ENCODE data around the gene MPI. TPM values are rescaled to one million over a fixed set of nuclear protein-coding genes. Genes with fewer than 3 reads are reported as not detected.
A peak's percentile ranks its signal among the peaks of the same experiment; 100 is the strongest.
"Not testable (repeated sequence)": the region's sequence is repeated elsewhere in the genome, so short reads cannot be mapped to it uniquely, and the experiment has no call there.

Gene MPI
- total RNA-seq, 4 donors from 2014 or later, result 66.7 to 129 (median 98.5) TPM

DNA sequence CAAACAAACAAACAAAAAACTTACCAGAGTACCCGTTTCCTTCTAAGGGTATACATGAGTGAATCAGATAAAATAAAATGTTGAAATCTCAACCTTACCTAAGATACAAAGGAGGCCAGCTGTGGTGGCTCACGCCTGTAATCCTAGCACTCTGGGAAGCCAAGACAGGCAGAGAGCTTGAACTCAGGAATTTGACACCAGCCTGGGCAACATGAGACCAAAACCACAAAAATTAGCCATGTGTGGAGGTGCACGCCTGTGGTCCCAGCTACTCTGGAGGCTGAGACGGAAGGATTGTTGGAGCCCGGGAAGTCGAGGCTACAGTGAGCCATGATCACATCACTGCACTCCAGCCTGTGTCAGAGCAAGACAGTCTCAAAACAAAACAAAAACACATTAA, 27.8 kb downstream of the MPI start:
- no peak overlapping the region for H3K27ac ChIP-seq
- TF ChIP-seq CTCF (IDR thresholded peaks at IDR 0.05 in 4 of 5, conservative IDR thresholded peaks at IDR 0.05 in 1 of 5) (no peak), POLR2A (IDR thresholded peaks at IDR 0.05) (no peak)
- no peaks in the 10 kb centered on the region for H3K4me1 ChIP-seq
- DNase-seq (no peak), ATAC-seq (peak in 1 of 2 donors; percentile 46)
- peaks cover 0 to 94% of the 10 kb centered on the region in 2 donors for H3K36me3 ChIP-seq
- no peaks in the 10 kb centered on the region for H3K9me3 ChIP-seq
- in situ Hi-C loops (cut with MboI; ENCODE audit: low sequenced_read_pairs in 4 of 4), result no loop called here
- H3K27me3 ChIP-seq, result no peaks in the 10 kb centered on the region
- intact Hi-C loops (cut with DNase I; ENCODE audit: low total_unique reads), result no loop called here
- no peak overlapping the region for H3K4me3 ChIP-seq

GRCh38 chr15:74920456-74920855, 30.6 kb downstream of the MPI start:
- H3K9me3 ChIP-seq, result no peaks in the 10 kb centered on the region
- in situ Hi-C loops (cut with MboI; ENCODE audit: low sequenced_read_pairs in 4 of 4) (no loop called here), intact Hi-C loops (cut with DNase I; ENCODE audit: low total_unique reads) (no loop called here)
- H3K4me1 ChIP-seq, result no peaks in the 10 kb centered on the region
- ATAC-seq (no peak), DNase-seq (no peak)
- H3K27ac ChIP-seq, result no peak overlapping the region
- peaks cover 0 to 99% of the 10 kb centered on the region in 2 donors for H3K36me3 ChIP-seq
- H3K27me3 ChIP-seq, result no peaks in the 10 kb centered on the region
- no peak overlapping the region for H3K4me3 ChIP-seq
- TF ChIP-seq POLR2A (IDR thresholded peaks at IDR 0.05), result no peak
- TF ChIP-seq CTCF (IDR thresholded peaks at IDR 0.05 in 4 of 5, conservative IDR thresholded peaks at IDR 0.05 in 1 of 5), result no peak

DNA sequence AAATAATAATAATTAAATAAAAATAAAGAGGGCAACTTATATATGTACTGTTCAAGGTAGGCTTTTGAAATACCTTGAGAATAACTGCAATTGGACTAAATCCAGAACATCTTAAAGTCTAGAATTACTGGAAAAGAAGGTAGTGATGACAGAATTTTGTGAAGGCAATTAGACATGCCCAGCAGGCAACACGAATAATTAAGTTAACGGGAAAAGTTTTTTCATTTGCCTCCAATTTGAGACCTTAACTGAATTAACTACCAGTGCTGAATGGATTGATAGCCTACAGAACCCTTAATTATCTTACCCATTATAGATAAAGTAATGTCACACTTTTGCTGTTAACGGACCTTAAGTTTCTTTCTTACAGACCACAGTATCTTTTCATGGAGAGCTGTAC, 34.7 kb downstream of the MPI start:
- Histone ChIP-seq H3K27ac (no peak overlapping the region), H3K4me3 (no peak overlapping the region), H3K36me3 (peaks cover 6 to 94% of the 10 kb centered on the region in 2 donors), H3K4me1 (no peaks in the 10 kb centered on the region), H3K27me3 (no peaks in the 10 kb centered on the region), H3K9me3 (no peaks in the 10 kb centered on the region)
- DNase-seq (no peak), ATAC-seq (no peak)
- intact Hi-C loops (cut with DNase I; ENCODE audit: low total_unique reads) (no loop called here), in situ Hi-C loops (cut with MboI; ENCODE audit: low sequenced_read_pairs in 4 of 4) (no loop called here)
- TF ChIP-seq POLR2A (IDR thresholded peaks at IDR 0.05) (no peak), CTCF (IDR thresholded peaks at IDR 0.05 in 4 of 5, conservative IDR thresholded peaks at IDR 0.05 in 1 of 5) (no peak)

GRCh38 chr15:74928771-74929198, 38.9 kb downstream of the MPI start:
- intact Hi-C loops (cut with DNase I; ENCODE audit: low total_unique reads) (no loop called here), in situ Hi-C loops (cut with MboI; ENCODE audit: low sequenced_read_pairs in 4 of 4) (loop anchor here in 3 of 4 donors (25.0 kb wide), 1 partner anchor 291 kb away; no protein-coding TSS in a partner anchor)
- H3K27me3 ChIP-seq, result no peaks in the 10 kb centered on the region
- H3K9me3 ChIP-seq, result no peaks in the 10 kb centered on the region
- H3K4me1 ChIP-seq, result peaks cover 3 to 4% of the 10 kb centered on the region in 2 donors
- no peak for DNase-seq
- no peak for ATAC-seq
- peaks cover 6 to 58% of the 10 kb centered on the region in 2 donors for H3K36me3 ChIP-seq
- no peak overlapping the region for H3K27ac ChIP-seq
- no peak for TF ChIP-seq CTCF (IDR thresholded peaks at IDR 0.05 in 4 of 5, conservative IDR thresholded peaks at IDR 0.05 in 1 of 5)
- TF ChIP-seq POLR2A (IDR thresholded peaks at IDR 0.05), result no peak
- no peak overlapping the region for H3K4me3 ChIP-seq

DNA sequence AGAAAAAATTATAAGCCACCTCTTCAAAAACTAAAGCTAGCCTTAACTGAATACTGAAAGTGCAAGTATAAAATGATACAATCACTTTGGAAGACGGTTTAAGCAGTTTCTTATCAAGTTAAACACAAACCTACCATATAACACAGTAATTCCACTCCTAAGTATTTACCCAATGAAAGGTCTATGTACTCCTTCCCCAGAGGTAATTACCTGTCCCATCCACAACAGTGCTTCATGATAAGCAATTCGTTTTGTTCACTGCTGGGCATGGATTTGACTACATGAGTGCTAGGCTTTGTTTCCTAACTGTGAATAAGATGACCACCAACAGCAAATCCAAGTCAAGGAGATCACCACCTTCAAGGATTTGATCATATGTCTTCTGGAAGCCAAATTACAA, 43.7 kb downstream of the MPI start:
- Histone ChIP-seq H3K9me3 (no peaks in the 10 kb centered on the region), H3K27ac (no peak overlapping the region), H3K36me3 (peaks cover 0 to 16% of the 10 kb centered on the region in 2 donors), H3K27me3 (no peaks in the 10 kb centered on the region), H3K4me1 (peaks cover 32 to 35% of the 10 kb centered on the region in 2 donors), H3K4me3 (no peak overlapping the region)
- in situ Hi-C loops (cut with MboI; ENCODE audit: low sequenced_read_pairs in 4 of 4), result loop anchor here in 3 of 4 donors (25.0 kb wide), 1 partner anchor 296 kb away; no protein-coding TSS in a partner anchor
- no peak for DNase-seq
- ATAC-seq, result no peak
- TF ChIP-seq POLR2A (IDR thresholded peaks at IDR 0.05) (no peak), CTCF (IDR thresholded peaks at IDR 0.05 in 4 of 5, conservative IDR thresholded peaks at IDR 0.05 in 1 of 5) (no peak)
- intact Hi-C loops (cut with DNase I; ENCODE audit: low total_unique reads), result no loop called here

DNA sequence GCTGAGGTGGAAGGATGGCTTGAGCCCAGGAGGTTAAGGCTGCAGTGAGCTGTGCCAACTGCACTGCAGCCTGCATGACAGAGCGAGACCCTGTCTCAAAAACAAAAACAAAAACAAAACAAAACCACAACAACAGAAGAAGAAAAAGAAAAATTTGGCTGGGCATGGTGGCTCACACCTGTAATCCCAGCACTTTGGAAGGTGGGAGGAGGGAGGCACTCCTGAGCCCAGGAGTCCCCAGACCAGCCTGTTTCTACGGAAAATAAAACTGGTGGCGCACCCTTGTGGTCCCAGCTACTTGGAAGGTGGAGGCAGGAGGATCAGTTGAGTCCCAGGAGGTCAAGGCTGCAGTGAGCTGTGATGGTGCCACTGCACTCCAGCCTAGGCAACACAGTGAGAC, 45.4 kb downstream of the MPI start:
- H3K4me3 ChIP-seq, H3K27me3 ChIP-seq, H3K36me3 ChIP-seq, ATAC-seq, H3K9me3 ChIP-seq, DNase-seq: not testable (repeated sequence)
- intact Hi-C loops (cut with DNase I; ENCODE audit: low total_unique reads) (loop anchor here (5.0 kb wide), 2 partner anchors 153 to 522 kb away; partner anchors contain the start of gene CSK), in situ Hi-C loops (cut with MboI; ENCODE audit: low sequenced_read_pairs in 4 of 4) (loop anchor here in 3 of 4 donors (25.0 kb wide), 1 partner anchor 298 kb away; no protein-coding TSS in a partner anchor)
- peak overlapping the region; percentile 96 to 100 (median 96) for H3K27ac ChIP-seq
- peaks cover 32 to 35% of the 10 kb centered on the region in 2 donors for H3K4me1 ChIP-seq

Measured in gastrocnemius medialis (tissue), 4 donors.